Endothelial cell of hepatic sinusoid (primary cell): ENCODE data around the gene WSB2.

Experiments
- in situ Hi-C: cut with HindIII; loops from 2 replicates; pipeline ENCODE4 v1.10.0; 2017; ENCODE audit warnings: low sequenced_read_pairs

WSB2 gene

GRCh38 chr12:118061873-118062843 lies 1.2 kb upstream of the WSB2 start:
- in situ Hi-C loops = no loop called here

- in situ Hi-C loops = no loop called here
These were observed 523 bp downstream of the WSB2 start for GRCh38 chr12:118060301-118061010.

GRCh38 chr12:118059341-118060191 lies 1.4 kb downstream of the WSB2 start:
- in situ Hi-C loops = no loop called here

- in situ Hi-C loops = no loop called here
These were observed 2.1 kb downstream of the WSB2 start for GRCh38 chr12:118058881-118059280.

- in situ Hi-C loops = no loop called here
These were observed 2.8 kb downstream of the WSB2 start for GRCh38 chr12:118058227-118058626.

- in situ Hi-C loops = no loop called here
These were observed 4.9 kb downstream of the WSB2 start for GRCh38 chr12:118055865-118056773.

GRCh38 chr12:118055144-118055557 lies 5.8 kb downstream of the WSB2 start:
- in situ Hi-C loops = no loop called here

- in situ Hi-C loops = no loop called here
These were observed 7.7 kb downstream of the WSB2 start for GRCh38 chr12:118053071-118053985.

- in situ Hi-C loops = no loop called here
These were observed 8.5 kb downstream of the WSB2 start for GRCh38 chr12:118052324-118053070.

GRCh38 chr12:118050972-118051910 lies 9.7 kb downstream of the WSB2 start:
- in situ Hi-C loops = no loop called here

- in situ Hi-C loops = no loop called here
These were observed 14.5 kb downstream of the WSB2 start for GRCh38 chr12:118046430-118046829.

GRCh38 chr12:118044577-118044976 lies 16.4 kb downstream of the WSB2 start:
- in situ Hi-C loops = no loop called here

GRCh38 chr12:118044075-118044474 lies 16.9 kb downstream of the WSB2 start:
- in situ Hi-C loops = no loop called here

- in situ Hi-C loops = no loop called here
These were observed 18.9 kb downstream of the WSB2 start for GRCh38 chr12:118042091-118042490.

- in situ Hi-C loops = no loop called here
These were observed 22.8 kb downstream of the WSB2 start for GRCh38 chr12:118038137-118038536.

GRCh38 chr12:118036672-118037411 lies 24.1 kb downstream of the WSB2 start:
- in situ Hi-C loops = no loop called here
